GM18505 (cell line): ENCODE results near the gene SLC7A14.

ENCODE experiments used
- ATAC-seq: cut with Tn5 transposase; IDR thresholded peaks from one replicate; pipeline ENCODE4 v1.9.1; 2021; ENCODE audit not compliant: unreplicated experiment
- POLR2A ChIP-seq: IDR thresholded peaks from 4 replicates; pipeline ENCODE4 v1.6.1; 2011; ENCODE audit warnings: borderline replicate concordance; ENCODE audit not compliant: insufficient read depth, insufficient read length; ENCODE audit errors: extremely low read depth

SLC7A14 gene

DNA sequence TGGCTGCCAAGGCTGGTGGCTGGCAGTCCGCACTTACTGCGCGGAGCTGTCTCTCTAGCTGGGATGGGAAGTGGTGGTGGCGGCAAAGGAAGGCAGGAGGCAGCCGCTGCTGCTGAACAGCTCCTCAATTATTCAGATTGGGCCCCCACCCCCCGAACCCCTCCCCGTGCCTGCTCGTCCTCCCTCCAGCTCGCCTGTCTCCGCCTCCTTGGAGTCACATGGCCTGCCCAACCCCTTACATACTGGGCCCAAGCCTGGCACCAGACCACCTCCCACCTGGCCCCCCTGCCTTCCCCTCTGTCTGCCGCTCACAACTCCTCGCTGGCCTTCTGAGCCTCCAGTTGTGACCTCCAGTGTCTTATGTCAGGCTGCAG is at the start of gene SLC7A14:
SLC7A14 (minus strand) TSS at position 139 of the 374 bp plus-strand sequence. CDS start 59,139 bp downstream, outside the sequence.
- no peak for ATAC-seq
- TF ChIP-seq POLR2A: no peak

DNA sequence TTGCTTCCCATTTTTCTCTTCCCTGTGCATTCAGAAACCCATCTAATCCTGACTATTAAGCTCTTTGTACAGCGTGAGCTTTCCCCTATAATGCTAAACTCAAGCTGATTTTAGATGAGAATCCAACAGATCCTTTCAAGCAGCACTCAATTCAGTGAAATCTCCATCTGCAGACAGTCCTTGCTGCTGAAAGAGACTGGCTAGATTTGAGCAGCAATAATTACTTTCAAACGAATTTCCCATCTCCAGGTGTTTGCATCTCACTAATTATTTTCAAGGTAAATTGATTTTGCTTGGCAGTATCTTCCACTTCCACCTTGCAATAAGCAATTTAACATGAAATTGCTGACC is 49.5 kb upstream of the SLC7A14 start:
- TF ChIP-seq POLR2A: no peak

DNA sequence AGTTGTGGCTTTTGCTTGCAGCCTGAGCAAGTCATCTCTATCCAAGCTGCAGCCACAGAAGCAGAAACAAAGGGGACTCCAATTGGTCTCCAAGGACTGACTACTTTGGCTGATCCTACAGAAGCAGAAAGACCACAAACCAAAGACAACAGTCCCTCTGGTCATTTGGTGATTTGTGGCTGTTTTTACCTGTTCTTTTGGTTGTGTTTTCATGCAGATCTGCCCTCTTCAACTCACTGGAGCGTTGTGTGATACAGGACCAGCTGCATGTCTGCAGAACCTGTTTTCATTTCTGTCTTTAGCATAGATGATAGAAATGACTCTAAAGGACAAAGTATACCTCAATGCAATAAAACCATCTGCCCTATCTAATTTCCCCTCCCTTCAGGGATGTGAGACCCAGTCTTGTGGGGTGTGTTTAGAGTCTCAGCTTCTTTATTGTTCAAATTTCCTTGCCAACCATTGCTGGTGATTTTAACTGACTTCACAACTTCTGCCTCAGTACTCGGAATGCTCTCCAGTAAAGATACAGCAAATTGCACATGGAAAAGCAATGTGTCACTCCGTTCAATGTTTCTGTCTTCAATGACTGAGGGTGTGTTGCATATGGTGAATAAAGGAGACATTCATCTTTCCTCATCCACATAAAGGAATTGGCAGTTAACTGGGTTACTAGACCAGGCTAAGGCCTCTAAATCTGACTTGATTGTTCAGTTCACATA is 48.9 kb upstream of the SLC7A14 start:
- ATAC-seq: peak; percentile 65
- no peak for TF ChIP-seq POLR2A

More for the DNA sequence above, 49.5 kb upstream of the SLC7A14 start:
- ATAC-seq: no peak

DNA sequence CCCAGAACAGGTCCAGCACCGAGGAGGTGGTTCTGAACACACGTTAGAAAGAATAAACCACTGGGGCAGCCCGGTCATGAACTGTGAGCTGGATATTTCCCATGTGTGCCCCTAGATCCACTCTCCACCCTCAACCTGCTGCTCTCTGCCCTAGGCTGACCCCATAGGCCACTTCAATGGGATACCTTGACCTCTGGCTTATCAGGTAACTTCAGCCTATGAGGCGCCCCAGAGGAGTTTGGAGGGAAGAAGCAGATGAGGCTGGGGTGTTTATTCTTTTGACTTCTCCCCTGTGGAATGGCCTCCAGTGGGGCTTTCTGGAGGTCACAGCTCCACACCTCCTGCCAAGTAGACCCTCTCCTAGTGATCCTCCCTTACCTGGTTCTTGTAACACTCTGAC is 47.7 kb upstream of the SLC7A14 start:
- no peak for TF ChIP-seq POLR2A
- ATAC-seq: no peak

DNA sequence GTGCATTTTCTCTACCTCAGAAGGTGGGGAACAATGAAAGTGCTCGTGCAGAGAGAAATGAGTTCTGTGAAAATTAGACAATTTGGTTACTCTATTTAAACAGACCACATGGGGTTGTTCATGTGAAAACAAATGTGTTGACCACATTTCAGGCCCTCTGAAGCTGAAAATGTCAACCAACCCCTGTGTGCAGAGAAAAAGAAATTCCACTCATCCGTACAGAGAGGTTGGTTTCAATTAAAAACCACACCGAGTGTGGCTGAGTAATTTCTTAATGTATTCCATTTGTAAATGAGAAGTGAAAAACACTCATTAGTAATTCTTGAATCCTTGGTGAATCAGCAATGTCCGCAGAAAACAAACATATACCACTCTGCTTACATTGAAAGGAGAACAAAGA is 46.9 kb upstream of the SLC7A14 start:
- TF ChIP-seq POLR2A: no peak
- ATAC-seq: peak; percentile 83

DNA sequence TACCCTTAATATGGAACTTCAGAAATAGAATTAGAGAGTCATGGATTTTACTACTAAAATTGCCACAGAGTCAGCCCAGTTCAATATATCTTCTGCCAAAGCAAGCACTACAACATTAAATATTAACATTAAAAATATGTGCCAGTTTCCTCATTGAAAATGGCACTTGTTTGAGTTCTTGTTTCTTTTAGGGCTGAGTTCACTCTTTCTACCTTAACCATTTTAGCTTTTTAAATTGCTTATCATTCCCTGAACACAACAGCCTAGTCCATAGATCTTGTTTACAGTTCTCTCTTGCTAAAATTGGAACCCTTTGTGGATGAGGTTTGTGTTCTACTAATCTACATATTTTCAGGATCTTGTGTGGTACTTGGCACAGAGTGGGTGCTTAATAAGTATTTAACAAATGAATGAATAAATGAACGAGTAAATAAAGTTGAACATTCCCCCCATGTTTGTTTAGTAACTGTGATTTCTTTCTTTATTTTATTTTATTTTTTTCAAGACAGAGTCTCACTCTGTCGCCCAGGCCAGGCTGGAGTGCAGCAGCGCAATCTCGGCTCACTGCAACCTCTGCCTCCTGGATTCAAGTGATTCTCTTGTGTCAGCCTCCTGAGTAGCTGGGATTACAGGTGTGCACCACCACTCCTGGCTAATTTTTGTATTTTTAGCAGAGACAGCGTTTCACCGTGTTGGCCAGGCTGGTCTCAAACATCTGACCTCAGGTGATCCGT is 46.0 kb upstream of the SLC7A14 start:
- TF ChIP-seq POLR2A: no peak
- ATAC-seq: no peak

DNA sequence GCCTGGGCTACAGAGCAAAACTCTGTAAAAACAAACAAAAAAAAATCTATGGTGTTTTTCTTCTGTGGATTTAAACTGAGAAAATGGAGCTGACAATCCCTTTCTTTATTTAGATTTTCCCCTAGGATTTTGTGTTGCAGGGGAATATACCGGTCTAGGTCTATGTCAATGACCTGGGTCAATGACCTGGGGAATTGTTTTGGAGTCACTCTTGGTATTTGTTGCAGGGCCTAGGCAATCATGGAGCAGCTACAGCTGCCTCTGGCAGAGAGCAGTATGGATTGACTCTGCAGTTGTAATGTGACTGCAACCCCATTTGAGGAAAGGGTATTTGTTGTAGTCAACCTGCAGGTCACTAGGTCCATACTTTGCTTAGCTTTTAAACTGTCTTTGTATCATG is 37.6 kb upstream of the SLC7A14 start:
- ATAC-seq: no peak
- no peak for TF ChIP-seq POLR2A

DNA sequence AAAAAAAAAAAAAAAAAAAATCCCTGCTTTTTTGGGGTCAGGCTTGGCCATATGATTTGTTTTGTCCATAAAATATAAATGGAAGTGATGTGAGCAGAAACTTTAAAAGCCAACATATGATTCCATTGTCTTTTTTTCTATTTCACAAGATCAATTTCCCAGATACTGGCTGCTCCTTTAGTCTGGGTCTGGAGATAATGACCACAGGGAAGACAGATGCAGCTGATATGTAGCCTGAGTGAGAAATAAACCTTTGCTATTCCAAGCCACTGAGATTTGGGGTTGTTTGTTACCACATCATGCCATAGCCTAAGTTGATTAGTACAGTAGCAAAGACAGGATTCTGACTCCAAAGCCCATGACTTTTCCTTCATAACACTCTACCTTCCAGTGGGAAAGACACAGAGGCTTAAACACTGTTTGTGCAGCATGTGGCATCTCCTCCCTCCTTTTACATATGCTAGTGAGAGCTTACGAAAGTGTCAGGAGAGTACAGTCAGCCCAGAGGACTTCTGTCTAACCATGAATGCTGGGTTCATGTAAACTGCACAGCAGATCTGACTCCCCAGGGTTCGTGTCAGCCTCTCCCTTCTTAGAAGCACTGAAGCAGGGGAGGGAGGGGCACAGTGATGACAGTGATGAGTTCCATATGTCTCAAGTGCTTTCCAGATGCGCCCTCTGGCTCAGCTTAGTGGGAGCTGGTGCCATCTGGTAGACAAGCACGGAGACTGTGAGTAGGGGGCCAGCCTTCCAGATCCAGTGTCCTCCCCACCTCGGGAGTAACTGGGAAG is 36.7 kb upstream of the SLC7A14 start:
- ATAC-seq: no peak
- TF ChIP-seq POLR2A: no peak

DNA sequence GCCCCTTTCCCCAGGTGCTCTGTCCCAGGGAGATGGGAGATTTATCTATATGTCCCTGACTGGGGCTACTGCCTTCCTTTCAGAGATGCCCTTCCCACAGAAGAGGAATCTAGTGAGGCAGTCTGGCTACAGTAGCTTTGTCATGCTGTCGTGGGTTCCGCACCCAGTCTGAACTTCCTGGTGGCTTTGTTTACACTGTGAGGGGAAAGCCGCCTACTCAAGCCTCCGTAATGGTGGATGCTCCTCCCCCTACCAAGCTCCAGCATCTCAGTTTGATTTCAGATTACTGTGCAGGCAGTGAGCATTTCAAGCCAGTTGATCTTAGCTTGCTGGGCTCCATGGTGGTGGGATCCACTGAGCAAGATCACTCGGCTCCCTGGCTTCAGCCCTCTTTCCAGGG is 35.4 kb upstream of the SLC7A14 start:
- TF ChIP-seq POLR2A: no peak
- ATAC-seq: no peak

DNA sequence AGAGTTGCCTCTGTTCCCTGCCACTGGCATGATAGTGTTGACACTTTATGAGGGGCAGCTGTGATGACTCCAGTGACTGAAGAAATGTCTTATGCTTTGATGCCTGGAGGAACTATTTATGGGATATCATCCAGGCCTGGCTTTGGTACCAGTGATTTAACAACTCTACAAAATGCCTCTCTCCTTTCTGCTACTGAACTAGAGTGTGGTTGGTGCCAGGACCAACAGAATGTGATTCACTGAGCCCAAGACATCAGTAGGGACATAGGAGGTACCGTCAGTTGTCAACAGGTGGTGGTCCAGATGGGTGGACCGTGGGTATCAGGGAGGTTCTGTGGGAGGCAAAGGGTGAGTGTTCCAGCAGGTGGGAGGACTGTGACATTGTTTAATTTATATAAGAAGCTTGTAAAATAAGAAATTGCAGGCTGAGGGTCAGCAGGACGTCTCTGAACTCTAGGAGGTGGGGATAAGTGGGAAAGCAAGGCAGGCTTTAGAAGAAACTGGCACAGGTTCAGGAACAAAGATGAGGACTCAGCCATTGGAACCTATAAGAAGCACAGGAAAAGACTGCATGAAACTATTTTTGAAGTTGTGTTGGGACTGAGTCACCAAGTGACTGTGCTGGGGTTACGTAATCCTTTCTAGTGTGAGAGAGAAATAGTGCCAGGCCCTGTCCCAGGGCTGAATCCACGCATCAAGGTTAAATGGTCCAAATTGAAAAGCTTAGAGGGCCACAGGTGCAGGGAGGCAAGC is 28.5 kb upstream of the SLC7A14 start:
- TF ChIP-seq POLR2A: no peak
- ATAC-seq: no peak

DNA sequence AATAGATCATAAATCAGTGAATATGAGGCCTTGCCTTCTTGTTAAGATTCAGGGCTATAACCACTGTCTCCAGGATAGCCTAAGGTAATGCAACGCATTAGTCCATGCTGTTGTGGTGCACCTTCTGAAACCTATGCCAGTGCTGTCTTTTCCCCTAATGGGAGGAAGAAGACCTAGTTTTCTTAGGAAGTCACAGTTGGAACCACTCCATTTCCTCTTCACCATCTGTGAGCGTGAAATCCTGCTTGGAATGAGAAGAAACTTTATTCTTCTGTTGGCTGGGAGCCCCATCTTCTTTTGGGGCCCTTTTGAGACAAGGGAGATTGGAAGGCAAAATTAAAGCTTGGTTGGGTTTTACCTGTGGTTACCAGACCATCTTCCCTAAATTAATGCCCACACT is 25.9 kb upstream of the SLC7A14 start:
- ATAC-seq: no peak
- no peak for TF ChIP-seq POLR2A

DNA sequence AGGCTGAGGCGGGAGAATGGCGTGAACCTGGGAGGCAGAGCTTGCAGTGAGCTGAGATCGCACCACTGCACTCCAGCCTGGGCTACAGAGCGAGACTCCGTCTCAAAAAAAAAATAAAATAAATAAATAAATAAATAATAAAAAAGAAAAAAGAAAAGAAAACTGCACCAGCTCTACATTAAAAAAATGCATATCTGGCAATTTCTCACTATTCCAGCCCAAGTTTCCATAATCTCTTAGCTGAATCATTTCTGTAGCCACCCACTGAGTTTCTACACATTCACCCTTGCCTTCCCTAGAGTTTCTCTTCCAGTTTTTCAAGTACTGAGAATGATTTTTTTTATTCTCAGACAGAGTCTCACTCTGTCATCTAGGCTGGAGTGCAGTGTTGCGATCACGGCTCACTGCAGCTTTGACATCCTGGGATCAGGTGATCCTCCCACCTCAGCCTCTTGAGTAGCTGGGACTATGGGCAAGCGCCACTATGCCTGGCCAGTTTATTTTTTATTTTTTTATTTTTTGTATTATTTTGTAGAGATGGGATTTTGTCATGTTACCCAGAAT is 24.5 kb upstream of the SLC7A14 start:
- no peak for TF ChIP-seq POLR2A

DNA sequence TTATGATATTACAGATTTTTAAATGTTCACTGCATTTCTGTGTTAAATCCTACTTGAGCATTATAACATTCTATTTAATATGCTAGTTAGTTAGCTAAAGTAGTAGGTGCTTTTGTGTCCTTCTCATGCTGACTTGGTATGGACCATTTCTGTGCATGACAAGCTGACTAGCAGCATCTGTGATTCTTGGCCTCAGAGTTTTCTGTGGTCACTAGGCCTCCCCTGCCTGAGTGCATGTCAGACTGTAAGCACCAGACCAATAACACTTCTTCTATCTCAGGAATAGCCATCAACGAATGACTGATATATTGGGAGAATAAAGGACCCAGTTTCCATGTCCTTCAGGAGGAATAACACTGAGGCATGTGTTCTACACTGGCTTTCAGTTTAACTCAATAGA is 22.6 kb upstream of the SLC7A14 start:
- no peak for TF ChIP-seq POLR2A
- no peak for ATAC-seq

More for the DNA sequence above, 24.5 kb upstream of the SLC7A14 start:
- ATAC-seq: no peak
